Suppressor macrophage treated with lipopolysaccharide for 1 hour (primary cell): ENCODE measurements around the gene FGF14.
"Not testable (repeated sequence)": the region's sequence is repeated elsewhere in the genome, so short reads cannot be mapped to it uniquely, and the experiment has no call there.

Experiments
- DNase-seq, 3 donors: peaks; one replicate each; pipeline ENCODE4 v3.0.0-alpha.2; 2020 to 2022

Gene FGF14

DNA sequence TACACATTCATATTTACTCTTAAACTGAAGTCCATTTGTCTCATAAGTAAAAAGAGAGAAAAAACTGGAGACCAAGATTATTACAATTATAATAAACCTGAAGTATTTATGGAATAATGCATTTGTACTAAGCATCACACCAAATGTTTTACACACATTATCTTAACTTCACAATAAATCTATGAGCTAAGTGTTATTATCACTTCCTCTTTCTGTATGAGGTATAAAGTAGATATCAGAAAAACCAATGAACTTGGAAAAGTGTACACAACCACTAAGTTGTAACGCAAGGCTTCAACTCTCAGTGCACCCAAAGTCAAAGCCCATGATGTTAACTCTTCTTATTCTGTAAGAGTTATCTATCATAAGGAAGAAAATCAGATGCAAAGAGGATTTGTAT, 274.7 kb downstream of the FGF14 start:
- DNase-seq, result no peak

DNA sequence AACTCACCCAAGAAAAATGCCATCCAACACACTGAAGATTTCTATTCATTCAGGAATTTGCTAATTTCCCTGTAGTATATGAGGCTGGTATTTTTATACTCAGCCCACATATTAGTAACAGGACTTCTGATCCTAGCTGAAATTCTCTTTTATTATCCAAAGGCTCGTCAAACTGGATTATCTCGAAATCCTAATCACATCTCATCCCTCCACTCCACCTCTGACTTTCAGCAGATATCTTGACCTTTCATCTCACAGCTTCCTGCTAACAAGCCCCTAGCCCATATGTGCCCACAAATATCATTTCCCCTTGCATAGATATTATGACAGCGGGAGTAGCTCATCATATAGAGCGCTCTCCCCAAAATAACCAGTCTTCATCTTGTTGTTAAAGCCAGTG, 279.7 kb downstream of the FGF14 start:
- DNase-seq, result no peak

DNA sequence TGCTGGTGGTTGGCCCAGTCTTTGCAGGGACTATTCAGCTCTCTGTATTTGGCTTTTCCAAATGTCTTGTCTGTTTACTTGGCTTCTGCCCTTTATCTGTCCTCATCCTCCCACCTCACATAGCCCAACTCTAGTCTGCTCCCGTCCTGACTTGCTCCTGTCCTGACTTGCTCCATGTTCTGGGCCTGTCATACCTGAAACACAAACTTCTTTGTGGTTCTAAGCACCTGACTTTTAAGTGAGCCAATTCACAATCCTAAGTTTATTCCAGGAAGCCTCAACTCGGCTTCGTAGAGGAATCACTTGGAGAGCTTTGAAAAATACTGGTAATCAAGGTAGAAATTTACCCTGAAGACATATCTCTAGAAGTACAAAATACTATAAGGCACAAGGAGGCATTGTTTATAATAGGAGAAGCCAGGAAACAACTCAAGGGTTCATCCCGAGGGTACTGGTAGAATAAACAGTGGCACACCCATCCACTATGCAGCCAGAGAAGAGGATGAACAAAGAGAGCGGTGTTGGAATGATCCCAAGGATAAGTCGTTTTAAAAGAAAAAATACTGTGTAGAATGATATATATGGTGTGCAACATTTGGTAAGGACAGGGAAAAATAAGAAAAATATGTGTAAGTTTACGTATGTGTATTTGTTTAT, 284.5 kb downstream of the FGF14 start:
- DNase-seq, result no peak

DNA sequence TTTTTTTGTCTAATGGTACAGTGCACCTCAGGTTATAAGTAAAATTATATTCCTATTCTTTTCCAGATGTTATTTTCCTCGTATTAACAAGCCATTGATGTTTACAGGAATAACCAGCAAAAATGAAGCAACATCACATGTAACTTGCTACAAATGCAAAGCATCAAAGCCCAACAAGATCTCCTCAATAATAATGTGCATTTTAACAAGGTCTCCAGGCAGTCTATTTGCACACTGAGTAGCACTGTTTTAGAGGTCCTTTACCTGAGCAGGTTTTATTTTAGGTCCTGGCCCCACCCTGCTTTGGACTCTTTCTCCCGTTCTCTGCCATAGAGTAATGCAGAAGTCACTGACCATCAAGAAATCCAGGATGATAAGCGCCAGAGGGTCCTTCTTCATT, 298.4 kb downstream of the FGF14 start:
- no peak for DNase-seq

DNA sequence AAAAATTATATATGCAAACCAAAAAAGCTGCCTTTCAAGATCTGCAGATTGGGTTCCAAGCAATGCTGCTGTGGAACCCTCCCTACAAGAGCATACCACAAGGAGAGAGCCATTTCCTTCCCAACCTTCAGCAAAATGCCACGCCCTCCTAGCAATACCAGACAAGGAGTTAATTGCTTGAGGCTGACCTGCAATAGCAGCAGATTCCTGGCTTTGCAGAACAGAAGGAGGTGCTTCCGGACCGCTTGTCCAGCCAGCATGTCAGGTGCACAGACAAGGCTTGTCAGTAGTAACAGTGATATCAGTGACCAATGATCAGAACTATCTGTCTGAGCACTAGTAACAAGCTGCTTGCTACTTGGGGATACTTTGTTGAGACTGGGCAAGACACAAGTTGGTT, 301.6 kb downstream of the FGF14 start:
- no peak for DNase-seq

DNA sequence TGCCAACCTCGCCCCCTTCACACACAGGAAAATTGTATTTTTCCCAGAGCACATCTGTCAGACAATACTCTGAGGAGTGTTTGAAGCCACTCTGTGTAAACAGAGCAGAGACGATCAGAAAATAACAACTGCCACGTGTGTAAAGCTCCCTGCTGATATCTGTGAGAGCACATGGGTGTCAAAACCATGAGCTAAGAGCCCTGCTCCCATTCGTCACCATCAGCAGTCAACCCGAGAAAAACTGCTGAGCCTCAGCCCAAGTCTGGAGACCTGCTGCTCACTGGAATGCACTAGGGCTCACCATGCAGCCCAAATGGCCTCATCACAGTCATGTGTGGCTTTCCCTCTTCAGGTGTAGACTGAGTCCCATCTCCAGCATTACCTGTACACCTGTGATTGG, 304.1 kb downstream of the FGF14 start:
- no peak for DNase-seq

DNA sequence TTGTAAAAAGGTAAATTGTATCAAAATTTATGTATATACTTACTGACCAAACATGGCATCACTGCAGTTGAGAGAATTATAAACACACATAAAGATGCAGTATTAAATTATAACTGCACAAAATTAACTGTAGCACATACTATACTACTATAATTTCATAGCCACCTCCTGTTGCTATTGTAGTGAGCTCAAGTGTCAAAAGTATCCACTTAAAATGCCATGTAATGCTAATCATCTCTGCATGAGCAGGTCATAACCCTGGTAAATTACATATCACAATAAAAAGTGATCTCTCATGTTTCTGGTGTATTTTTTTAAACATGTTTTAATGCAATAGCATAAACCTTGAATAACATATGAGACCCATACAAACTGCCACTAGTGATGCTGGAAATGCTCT, 308.6 kb downstream of the FGF14 start:
- not testable (repeated sequence) for DNase-seq

DNA sequence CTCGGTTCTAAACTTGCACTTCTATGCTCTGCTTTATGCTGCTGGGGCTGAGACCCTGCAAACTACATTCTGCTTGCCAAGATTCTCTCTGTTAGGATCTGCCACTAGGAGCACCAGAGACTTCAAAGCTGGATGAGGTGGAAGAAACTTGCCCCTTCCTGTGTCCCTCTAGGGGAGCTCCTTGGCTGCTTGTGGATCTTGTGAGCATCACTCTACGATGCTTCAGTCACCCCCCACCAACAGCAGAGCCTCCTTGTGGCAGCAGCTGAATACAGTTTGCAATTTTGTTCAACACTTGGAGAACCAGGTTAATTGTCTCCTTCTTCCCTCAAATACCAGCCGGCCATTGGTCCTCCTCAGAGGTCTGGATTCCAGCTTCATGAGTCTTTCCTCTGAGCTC, 310.6 kb downstream of the FGF14 start:
- DNase-seq, result no peak

DNA sequence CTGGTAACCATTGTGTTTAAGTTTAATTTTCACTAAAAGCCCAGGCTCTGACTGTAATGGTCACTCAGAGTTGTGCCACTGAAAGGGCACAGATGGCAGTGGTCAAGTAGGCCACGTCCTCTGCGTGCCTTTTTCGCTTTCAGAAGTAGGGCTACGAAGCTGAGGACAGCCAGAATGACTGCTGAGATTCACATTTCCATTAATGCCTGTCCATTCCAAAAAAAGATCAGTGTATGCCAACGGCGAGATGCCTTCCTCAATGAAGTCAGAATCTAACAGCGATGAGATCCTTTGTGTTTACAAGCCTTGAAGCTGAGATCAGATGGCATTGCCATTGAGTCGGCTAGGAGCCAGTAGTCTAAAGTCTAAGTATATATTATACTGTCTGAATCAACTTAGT, 311.3 kb downstream of the FGF14 start:
- DNase-seq, result no peak

DNA sequence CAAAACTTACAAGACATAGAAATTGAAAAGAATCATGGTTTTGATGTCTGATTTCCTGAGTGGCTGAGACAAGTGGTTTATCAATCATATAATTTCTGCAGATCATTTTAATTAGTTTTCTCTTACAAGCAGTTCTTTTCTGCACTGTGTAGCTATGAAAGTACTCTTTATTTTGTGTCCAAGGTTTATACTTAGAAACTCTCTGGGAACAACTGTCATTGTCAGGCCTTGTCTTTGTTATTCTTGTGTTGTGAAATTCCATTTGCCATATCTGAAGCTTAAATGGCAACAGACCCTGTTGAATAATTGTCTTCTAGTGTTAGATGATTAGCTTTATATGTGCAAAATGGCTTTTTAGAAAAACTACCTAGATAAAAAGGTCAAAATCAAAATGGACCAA, 312.1 kb downstream of the FGF14 start:
- DNase-seq, result no peak

DNA sequence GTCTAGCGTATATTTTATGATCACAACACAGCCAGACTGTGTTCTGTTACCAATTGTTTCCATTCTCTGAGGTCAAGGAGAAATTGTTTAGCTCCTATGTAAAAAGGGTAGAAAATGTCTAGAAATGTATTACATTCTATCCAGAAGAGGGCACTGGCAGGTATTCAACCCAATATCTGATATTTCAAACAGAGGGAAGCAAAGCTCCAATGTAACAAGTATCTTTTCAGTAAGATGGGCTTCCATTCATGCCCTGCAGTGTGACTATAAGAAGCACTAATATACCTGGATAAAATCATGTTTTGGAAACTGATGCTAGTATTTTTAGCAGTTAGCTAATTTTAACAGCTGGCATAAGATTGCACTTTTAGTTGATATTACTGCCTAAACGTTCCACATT, 312.7 kb downstream of the FGF14 start:
- DNase-seq, result no peak

DNA sequence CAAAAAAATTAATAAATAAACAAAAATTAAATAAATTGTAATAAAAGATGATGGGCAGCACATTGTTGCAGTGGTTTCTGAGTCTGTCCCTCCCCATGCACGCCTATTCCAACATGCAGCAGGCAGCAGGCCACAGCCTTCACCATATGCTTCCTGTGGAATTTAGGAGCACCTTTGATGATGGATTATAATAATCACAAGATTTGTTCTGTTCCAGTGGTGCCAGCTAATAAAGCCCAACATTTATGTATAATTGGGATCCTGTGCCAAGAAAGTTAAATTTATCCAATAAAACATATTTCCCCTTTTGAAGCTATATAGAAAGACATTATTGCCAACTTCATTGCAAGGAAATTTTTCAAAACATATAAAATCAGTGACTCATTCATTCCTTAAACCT, 328.6 kb downstream of the FGF14 start:
- no peak for DNase-seq

DNA sequence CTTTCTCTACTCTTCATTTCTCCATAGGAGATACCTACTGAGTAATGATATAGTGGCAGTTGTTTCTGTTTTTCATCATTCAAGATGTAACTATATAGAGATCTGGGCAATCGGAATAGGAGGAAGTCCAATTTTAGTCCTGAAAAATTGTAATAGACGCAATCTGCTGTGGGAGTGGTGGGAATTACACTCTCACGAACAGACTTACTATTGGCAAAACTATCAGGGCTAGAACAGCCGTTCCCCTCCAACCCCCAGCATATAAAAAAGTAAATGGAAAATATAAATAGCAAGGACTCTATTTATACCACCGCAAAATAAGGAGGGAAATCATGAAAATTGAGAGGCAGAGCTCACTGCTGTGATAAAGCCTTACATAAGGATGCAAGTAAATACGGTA, 330.1 kb downstream of the FGF14 start:
- DNase-seq, result no peak

DNA sequence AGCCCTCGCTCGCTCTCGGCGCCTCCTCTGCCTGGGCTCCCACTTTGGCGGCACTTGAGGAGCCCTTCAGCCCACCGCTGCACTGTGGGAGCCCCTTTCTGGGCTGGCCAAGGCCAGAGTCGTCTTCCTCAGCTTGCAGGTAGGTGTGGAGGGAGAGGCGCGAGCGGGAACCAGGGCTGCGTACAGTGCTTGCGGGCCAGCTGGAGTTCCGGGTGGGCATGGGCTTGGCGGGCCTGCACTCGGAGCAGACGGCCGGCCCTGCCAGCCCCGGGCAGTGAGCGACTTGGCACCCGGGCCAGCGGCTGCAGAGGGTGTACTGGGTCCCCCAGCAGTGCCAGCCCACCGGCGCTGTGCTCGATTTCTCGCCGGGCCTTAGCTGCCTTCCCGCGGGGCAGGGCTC, 333.5 kb downstream of the FGF14 start:
- not testable (repeated sequence) for DNase-seq

DNA sequence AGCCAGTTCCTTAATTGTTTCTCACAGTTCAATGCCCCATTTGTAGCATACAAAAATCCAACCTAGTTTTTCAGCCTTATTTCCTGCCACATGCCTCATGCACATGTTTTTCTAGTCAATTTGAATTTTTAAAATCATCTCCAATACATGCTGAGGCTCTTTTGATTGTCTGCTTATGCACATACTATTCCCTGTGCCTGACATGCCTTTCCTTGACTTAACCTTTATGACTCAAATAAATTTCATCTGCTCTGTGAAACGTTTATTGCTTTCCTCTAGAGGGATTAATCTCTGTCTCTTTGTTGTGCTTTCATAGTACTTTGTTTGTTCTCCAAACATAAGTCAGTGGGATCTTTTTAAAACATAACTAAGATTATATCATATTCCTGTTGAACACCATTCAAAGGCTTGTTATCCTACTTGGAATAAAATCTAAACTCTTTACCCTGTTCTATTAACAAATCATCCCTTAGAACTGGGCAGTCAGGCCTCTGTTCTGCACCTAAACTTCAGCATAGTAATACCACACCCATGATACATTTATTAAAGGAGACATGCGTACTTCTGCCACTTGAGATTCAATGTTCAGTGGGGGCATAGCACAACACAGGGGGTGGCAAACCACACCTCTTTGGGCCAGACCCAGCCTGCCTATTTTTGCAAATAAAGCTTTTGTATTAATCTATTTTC, 346.6 kb downstream of the FGF14 start:
- no peak for DNase-seq

DNA sequence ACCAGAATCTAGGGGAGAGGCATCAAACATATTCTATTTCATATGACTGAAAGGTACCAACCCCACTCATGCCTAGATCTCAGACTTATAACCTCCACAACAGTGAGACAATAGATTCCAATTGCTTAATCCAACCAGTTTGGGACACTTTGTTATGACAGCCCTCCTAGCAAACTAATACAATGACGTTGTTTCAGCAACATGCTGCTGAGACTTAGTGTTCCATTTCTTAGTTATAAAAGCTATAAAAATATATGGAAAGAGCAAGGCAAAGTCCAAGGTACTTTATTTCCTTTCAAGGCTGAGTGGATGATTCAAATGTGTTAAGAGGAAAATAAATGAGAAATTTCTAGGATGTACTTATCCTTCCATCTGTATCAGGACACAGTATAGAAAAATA, 352.0 kb downstream of the FGF14 start:
- DNase-seq, result no peak

DNA sequence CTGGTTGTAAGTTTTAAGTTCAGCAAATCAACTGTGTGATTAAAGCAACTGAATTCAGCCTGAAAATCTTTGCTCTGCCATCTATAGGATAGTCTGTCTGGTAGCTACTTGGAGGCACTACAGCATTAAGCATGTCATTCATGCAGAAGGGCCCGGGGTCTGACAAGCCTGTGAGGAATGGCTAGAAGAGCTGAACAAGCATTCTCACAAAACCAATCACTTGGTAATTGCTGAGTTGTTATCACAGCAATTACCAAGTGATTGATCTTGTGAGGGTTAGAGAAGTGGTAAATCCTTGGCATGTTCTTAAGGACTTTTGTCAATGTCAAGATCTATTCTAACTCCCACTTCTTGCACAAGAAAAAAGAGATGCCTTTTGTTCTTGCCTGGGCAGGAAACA, 356.1 kb downstream of the FGF14 start:
- no peak for DNase-seq

DNA sequence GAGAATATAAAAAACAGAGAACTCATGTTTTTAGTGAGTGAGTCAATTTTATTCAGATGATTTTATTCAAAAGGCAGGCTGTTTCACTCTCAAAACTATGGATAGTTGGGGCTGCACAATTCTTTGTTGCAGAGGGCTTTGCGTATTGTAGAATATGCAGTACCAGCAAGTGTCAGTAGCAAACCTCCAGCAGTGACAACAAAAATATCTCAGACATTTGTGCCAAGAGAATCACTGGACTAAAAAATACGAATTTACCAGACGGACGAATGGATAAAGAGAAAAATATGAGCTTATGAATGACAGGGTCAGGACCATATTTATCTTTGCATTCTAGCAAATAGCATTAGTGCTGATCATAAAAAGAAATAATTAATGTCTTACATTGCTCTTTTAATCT, 359.1 kb downstream of the FGF14 start:
- no peak for DNase-seq

DNA sequence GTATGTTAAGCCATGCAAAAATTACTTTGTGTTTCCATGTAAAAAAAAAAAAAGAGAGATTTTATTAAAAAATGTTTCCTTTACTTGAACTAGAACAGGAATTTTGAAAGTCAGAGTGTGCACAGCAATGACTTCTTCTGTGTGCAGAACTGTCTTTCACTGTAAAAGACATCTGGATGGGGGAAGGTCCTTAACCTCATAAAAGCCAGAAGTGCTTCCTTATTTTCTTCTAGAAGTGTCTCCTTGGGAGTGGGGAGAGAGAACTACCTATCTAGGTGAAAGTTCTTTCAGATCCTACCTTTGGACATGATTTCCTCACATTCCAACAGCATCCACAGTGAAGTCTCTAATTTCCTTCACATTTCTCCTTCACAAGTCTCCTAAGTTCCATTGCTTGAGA, 360.3 kb downstream of the FGF14 start:
- no peak for DNase-seq

DNA sequence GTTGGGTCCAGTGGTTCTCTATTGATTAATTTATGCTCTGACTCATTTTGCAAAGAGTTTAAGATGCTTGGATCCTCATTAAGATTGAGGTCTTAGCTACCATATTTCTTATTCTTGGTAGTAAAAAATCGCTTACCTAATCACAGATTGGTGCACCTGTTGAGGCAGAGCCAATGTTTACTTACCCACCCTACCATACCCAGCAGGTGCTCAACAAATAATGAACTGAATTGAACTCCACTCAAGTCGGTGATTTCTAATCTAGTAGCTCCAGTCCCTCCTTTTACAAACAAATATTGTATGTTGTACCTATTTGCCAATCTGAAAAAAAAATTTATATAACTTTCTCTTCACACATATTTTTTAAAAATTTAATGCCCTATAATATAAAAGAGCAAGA, 361.0 kb downstream of the FGF14 start:
- DNase-seq, result no peak

DNA sequence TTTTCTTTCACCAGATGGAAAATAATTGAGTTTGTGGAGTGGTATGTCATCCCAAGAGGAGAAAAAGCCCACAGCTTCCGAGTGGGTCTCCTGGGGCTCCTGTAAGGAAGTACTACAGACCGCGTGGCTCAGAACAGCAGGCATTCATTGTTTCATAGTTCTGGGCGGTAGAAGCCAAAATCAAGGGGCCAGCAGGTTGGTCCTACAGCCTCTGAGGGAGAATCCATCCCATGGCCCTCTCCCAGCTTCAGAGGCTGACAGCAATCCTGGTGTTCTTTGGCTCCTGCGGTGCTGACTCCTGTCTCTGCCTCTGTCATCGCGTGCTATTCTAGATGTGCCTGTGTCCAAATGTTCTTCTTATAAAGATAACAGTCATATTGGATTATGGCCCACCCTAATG, 362.6 kb downstream of the FGF14 start:
- no peak for DNase-seq

DNA sequence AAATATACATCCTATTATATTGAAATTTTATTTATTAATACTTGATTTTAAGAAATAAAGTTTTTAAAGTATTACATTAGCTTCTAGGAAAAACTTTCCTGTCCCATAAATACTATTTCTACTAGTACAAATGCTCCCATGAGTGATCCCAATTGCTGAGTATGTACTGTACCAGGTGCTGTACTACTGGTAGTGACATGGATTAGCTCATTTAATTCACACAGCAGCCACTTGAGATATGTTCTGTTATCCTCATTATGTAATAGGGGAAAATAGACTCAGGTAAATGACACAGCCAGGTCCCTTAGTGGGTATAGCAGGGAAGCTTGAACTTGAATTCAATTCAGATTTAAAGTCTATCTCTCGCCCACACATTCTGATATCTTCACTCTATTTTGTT, 363.1 kb downstream of the FGF14 start:
- DNase-seq, result no peak

DNA sequence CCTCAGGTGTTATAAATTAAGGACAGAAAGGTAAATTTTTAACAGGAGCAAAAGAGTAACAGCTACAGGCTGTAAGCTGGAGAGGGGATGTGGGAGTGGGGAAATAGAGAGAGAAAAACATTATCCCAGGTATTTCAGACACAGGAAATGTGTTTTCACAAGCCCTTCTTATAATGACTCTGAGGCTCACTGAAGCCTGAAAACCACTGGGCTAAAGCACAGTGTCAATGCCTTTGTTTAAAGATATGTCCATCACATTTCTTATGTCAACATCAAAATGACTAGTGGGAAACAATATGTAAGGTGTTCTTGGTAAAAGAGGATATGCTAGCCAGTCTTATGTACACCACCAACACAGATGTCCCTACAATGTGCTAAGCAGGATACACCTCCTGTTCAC, 365.9 kb downstream of the FGF14 start:
- no peak for DNase-seq

DNA sequence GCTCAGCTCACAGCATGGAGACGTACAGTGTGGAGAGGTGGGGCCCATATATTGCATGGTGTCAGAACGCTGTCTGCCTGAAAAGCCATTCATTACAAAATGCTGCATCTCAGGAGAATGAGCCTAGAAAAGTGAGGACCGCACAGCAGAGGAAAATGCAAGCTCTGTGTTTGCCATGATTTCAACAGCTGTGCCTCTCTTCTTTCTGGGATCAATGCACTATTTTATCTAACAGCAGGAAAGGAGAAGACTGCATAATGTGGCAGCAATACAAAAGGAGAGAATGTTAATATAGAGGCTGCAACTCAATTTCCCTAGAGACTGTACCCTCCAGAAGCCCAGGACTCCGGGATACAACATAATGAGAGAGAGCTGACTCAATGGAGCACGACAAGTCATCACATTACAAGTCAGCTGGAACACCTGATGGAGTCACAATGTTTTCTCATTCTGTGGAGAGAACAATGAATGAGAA, 368.0 kb downstream of the FGF14 start:
- DNase-seq, result no peak

DNA sequence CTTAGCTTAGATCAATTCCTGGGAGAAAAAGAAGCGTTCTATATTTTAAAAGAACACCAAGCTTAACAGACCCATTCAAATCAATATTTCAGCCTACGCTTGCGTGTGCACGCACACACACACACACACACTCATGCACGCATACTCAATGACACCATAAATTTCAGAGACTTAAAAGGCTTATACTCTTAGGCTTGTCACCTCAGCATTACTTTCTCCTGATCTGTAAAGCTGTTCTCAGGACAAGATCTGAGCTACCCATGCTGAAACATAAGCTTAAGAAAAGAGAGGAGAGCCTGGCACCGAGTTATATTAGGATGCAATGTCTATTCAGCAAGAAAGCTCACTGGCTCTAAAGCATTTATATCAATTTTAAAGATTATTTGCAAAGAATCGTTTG, 368.5 kb downstream of the FGF14 start:
- no peak for DNase-seq
